Measurements from ENCODE around the gene ANKZF1.

ANKZF1 gene

DNA sequence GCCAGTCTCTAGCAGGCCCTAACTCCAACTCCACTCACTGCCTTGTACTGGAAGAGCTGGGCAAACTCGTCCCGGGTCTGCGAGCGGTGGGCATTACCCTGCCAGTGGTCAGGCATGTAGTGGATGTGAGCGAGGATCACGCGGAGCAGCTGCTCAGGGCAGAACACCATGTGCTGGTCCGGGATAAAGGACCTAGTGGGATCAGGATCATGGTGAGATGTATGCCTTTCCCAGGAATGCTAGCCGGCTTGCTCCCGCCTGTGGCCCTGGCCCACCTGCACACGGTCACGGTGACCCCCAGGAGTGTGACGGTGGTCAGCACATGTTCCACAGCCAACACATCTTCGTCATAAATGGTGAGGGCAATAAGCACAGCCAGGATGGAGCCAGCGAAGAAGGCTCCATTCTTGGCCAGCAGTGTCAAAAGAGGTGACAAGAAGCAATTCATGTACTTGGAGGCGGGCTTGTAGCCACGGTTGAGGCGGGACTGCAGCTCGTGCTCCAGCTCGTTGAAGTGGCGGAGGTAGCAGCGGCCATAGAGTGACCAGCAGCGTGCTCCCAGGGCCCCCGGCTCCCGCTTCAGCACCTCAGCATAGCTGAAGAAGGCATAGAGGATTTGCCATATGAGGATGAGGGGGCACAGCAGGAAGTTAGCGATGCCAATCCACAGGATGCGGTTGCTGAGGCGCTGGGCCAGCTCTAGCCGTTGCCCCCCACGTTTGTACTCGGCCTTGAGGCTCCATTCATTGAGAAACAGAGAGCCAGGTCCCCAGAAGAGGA is 5.6 kb upstream of the ANKZF1 start:
- TF ChIP-seq, protein P1, sequence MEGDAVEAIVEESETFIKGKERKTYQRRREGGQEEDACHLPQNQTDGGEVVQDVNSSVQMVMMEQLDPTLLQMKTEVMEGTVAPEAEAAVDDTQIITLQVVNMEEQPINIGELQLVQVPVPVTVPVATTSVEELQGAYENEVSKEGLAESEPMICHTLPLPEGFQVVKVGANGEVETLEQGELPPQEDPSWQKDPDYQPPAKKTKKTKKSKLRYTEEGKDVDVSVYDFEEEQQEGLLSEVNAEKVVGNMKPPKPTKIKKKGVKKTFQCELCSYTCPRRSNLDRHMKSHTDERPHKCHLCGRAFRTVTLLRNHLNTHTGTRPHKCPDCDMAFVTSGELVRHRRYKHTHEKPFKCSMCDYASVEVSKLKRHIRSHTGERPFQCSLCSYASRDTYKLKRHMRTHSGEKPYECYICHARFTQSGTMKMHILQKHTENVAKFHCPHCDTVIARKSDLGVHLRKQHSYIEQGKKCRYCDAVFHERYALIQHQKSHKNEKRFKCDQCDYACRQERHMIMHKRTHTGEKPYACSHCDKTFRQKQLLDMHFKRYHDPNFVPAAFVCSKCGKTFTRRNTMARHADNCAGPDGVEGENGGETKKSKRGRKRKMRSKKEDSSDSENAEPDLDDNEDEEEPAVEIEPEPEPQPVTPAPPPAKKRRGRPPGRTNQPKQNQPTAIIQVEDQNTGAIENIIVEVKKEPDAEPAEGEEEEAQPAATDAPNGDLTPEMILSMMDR (IDR thresholded peaks at IDR 0.05; ENCODE audit: low read depth, low read length): no peak
- no peak overlapping the region for H3K4me3 ChIP-seq (ENCODE audit: low read depth, low read length)

- TF ChIP-seq, protein P1 (IDR thresholded peaks at IDR 0.05; ENCODE audit: low read depth, low read length): no peak
- H3K4me3 ChIP-seq (ENCODE audit: low read depth, low read length): no peak overlapping the region
These were observed 4.3 kb upstream of the ANKZF1 start for GRCh38 chr2:219225350-219225749.

DNA sequence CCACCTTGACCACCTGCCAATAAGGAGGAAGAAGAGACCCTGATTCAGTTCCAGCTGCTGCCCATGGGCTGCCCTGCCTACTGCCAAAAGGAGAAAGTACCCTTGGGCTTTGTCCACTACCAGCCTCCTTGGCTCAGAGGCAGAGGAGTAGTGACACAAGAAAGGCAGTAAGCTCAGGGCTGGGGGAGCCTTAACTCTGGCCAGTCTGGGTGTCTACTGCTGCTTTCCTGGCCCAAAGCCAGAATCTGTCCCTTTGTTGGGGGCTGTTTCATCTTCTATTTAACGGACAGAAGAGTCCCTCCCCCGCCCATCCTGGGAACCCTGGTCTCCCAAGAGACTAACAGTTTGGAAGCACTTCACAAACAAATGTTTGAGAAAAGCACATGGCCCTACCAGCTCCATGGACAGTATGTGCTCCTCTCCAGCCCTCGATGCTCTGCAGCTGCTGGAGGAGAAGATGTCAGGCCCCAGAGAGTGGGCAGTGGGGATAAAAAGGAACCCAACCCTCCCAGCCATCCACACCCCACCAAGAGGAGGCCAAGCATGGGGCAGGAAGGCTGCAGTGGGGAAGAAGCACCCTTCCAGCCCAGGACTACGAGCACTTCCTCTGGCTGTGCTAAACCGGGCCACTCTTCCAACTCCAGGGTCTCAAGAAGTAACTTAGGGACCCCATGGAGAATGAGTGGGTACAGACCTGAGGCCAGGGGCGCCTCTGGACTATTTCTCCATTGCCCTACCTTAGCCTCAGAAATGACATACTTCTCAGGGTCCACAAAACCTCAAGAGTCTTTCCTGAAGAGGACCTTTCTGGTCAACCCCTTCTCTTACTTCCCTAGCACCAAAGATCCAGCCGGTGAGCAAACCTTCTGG is 1.3 kb upstream of the ANKZF1 start:
- H3K4me3 ChIP-seq (ENCODE audit: low read depth, low read length): peak overlapping the region; percentile 90
- TF ChIP-seq, protein P1 (IDR thresholded peaks at IDR 0.05; ENCODE audit: low read depth, low read length): no peak

DNA sequence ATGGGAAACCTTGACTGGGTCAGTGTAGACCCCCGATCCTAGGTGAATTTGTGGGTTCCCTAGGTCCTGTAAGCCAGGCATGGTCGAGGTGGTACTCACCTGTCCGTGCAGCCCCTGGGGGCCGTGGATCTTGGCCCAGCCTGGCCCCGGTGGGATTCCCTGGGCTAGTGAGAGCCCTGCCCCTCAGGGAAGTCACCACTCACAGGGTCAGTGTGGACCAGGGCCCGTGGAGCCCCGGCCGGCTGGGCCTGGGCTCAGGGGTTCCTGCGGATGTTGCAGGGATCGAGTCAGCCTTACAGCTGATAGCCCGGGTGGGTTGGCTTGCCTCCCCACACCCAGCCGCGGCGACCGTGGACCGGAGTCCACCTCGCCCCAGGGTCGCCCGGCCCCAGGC is 698 bp upstream of the ANKZF1 start:
- TF ChIP-seq, protein P1 (IDR thresholded peaks at IDR 0.05; ENCODE audit: low read depth, low read length): no peak
- peak overlapping the region; percentile 90 for H3K4me3 ChIP-seq (ENCODE audit: low read depth, low read length)

DNA sequence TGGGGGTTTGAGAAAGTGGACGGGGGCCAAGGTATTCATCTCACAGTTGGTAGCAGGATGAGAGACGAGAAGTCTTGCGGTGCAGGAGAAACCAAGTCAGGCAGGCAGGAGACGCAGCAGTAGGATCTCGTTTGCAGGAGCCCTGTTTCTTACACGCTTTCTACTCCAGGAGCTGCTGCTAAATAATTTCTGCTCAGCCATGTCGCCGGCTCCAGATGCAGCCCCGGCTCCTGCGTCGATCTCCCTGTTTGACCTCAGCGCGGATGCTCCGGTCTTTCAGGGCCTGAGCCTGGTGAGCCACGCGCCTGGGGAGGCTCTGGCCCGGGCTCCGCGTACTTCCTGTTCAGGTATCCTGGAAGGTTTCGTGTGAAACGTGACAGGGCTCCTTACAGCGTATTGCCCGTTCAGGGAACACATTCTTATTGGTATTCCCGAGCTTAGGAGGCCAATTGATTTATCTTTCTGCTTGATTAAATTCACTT is 494 bp downstream of the ANKZF1 start:
- H3K4me3 ChIP-seq (ENCODE audit: low read depth, low read length): peak overlapping the region; percentile 90
- TF ChIP-seq, protein P1 (IDR thresholded peaks at IDR 0.05; ENCODE audit: low read depth, low read length): no peak

GRCh38 chr2:219234331-219234730 is 4.7 kb downstream of the ANKZF1 start:
- H3K4me3 ChIP-seq (ENCODE audit: low read depth, low read length): no peak overlapping the region
- TF ChIP-seq, protein P1 (IDR thresholded peaks at IDR 0.05; ENCODE audit: low read depth, low read length): no peak

All from WI38 (cell line).